ENCODE results near the gene ZC3H11A. TPM values are rescaled to one million over a fixed set of nuclear protein-coding genes. Genes with fewer than 3 reads are reported as not detected.

The ZC3H11A gene
- total RNA-seq, 1 experiment from 2014 or later, result 75.2 TPM

GRCh38 chr1:203807196-203807595, 11.8 kb downstream of the ZC3H11A start:
- DNase-seq (ENCODE audit: low spot score), result no peak
- ATAC-seq, result no peak
- no peak overlapping the region for H3K4me3 Mint-ChIP-seq
- ChIA-PET POLR2A (no interaction called here), CTCF (interaction anchor here (0.6 kb wide), 1 partner anchor 181 kb away, joined by 3 read pairs; the partner anchor contains the start of gene ATP2B4)
- no peak overlapping the region for H3K27ac Mint-ChIP-seq
- H3K9me3 Mint-ChIP-seq, result no peaks in the 10 kb centered on the region
- H3K27me3 Mint-ChIP-seq (ENCODE audit: low read depth), result no peaks in the 10 kb centered on the region; the same call in 1 of the 2 replicates
- TF ChIP-seq ZNF532 (CRISPR knock-in tag; IDR thresholded peaks at IDR 0.05; ENCODE audit: borderline replicate concordance) (no peak), AR (CRISPR knock-in tag; IDR thresholded peaks at IDR 0.05) (no peak), E2F1 (CRISPR knock-in tag; IDR thresholded peaks at IDR 0.05) (no peak), ZNF138 (CRISPR knock-in tag; conservative IDR thresholded peaks at IDR 0.05) (no peak), USF2 (CRISPR knock-in tag; IDR thresholded peaks at IDR 0.05) (no peak), RELA (CRISPR knock-in tag; IDR thresholded peaks at IDR 0.05; ENCODE audit: borderline replicate concordance) (no peak), ZNF219 (CRISPR knock-in tag; IDR thresholded peaks at IDR 0.05; ENCODE audit: borderline replicate concordance) (no peak), ZSCAN18 (CRISPR knock-in tag; IDR thresholded peaks at IDR 0.05) (no peak), ZMAT4 (CRISPR knock-in tag; IDR thresholded peaks at IDR 0.05) (no peak), CBFB (CRISPR knock-in tag; IDR thresholded peaks at IDR 0.05; ENCODE audit: low read depth) (no peak), ATF3 (CRISPR knock-in tag; conservative IDR thresholded peaks at IDR 0.05) (no peak), ATF1 (CRISPR knock-in tag; IDR thresholded peaks at IDR 0.05) (no peak), ZNF423 (CRISPR knock-in tag; IDR thresholded peaks at IDR 0.05) (no peak), GTF2I (CRISPR knock-in tag; conservative IDR thresholded peaks at IDR 0.05) (no peak), ZNF671 (CRISPR knock-in tag; IDR thresholded peaks at IDR 0.05) (no peak), MYBL2 (CRISPR knock-in tag; IDR thresholded peaks at IDR 0.05) (no peak), NR1H2 (CRISPR knock-in tag; IDR thresholded peaks at IDR 0.05) (no peak)
- peaks cover 49% of the 10 kb centered on the region for H3K36me3 Mint-ChIP-seq
- peaks cover 3% of the 10 kb centered on the region; the same call in 1 of the 2 replicates for H3K4me1 Mint-ChIP-seq

Data from WTC11 (cell line).